Keratinocyte (primary cell): ENCODE data around the gene THRB. TPM values are rescaled to one million over a fixed set of nuclear protein-coding genes. Genes with fewer than 3 reads are reported as not detected.

Source experiments
- DNase-seq: peaks from one replicate; pipeline ENCODE4 v3.0.0-alpha.2; 2011; ENCODE audit warnings: low read depth, missing footprints, low spot score
- FAIRE-seq: peaks from 2 replicates; lab custom pipeline; 2011; peaks lifted over from hg19 to GRCh38; lab: Jason Lieb, UNC
- H2AFZ ChIP-seq: 2 replicates; pipeline ENCODE4 v1.6.0; 2012; ENCODE audit warnings: low read length, control low read depth, inconsistent platforms; ENCODE audit not compliant: control insufficient read depth
- H3K27ac ChIP-seq: 2 replicates; pipeline ENCODE4 v1.5.1; 2011; ENCODE audit warnings: low read length; ENCODE audit not compliant: control insufficient read depth, insufficient read depth
- H3K27me3 ChIP-seq: 3 replicates; pipeline ENCODE4 v1.6.0; 2011; ENCODE audit warnings: low read length; ENCODE audit not compliant: control insufficient read depth, insufficient read depth; ENCODE audit errors: extremely low read depth
- H3K36me3 ChIP-seq, 2 experiments: 2 replicates in 1 of 2; 3 replicates in 1 of 2; pipeline ENCODE4 v1.5.1; 2011; ENCODE audit warnings: low read length in 2 of 2, mild to moderate bottlenecking in 1 of 2; ENCODE audit not compliant: control insufficient read depth in 2 of 2, insufficient read depth in 2 of 2; ENCODE audit errors: extremely low read depth in 1 of 2
- H3K4me1 ChIP-seq: 3 replicates; pipeline ENCODE4 v1.5.1; 2011; ENCODE audit warnings: low read length; ENCODE audit not compliant: control insufficient read depth, insufficient read depth; ENCODE audit errors: extremely low read depth
- H3K4me2 ChIP-seq: 3 replicates; pipeline ENCODE4 v1.6.0; 2011; ENCODE audit warnings: low read depth, low read length; ENCODE audit not compliant: control insufficient read depth, insufficient read depth; ENCODE audit errors: extremely low read depth
- H3K4me3 ChIP-seq, 3 experiments: fragments of 200-600 bp in 1 of 3; sonication (generic) in 1 of 3; 2 replicates in 2 of 3; 3 replicates in 1 of 3; pipeline ENCODE4 v1.5.1; 2011 to 2016; ENCODE audit warnings: low read length in 3 of 3, mild to moderate bottlenecking in 3 of 3, control low read depth in 2 of 3, inconsistent platforms in 1 of 3, low read depth in 1 of 3, mixed read lengths in 1 of 3, mixed run types in 1 of 3, moderate library complexity in 1 of 3; ENCODE audit not compliant: control insufficient read depth in 2 of 3, insufficient read depth in 2 of 3; ENCODE audit errors: extremely low read depth in 1 of 3
- H3K79me2 ChIP-seq: 2 replicates; pipeline ENCODE4 v1.6.0; 2012; ENCODE audit warnings: low read length; ENCODE audit not compliant: control insufficient read depth, insufficient read depth
- H3K9ac ChIP-seq: 3 replicates; pipeline ENCODE4 v1.6.0; 2011; ENCODE audit warnings: low read length; ENCODE audit not compliant: control insufficient read depth, insufficient read depth; ENCODE audit errors: extremely low read depth
- H3K9me1 ChIP-seq: 3 replicates; pipeline ENCODE4 v1.6.0; 2011; ENCODE audit warnings: low read length; ENCODE audit not compliant: control insufficient read depth, insufficient read depth; ENCODE audit errors: extremely low read depth
- H3K9me3 ChIP-seq: 2 replicates; pipeline ENCODE4 v1.5.1; 2012; ENCODE audit warnings: low read depth, low read length; ENCODE audit not compliant: control insufficient read depth
- H4K20me1 ChIP-seq: 3 replicates; pipeline ENCODE4 v1.6.0; 2011; ENCODE audit warnings: low read length; ENCODE audit not compliant: control insufficient read depth, insufficient read depth; ENCODE audit errors: extremely low read depth
- EZH2 ChIP-seq: IDR thresholded peaks from one replicate; pipeline ENCODE4 v1.6.1; 2012; ENCODE audit warnings: inconsistent platforms, mild to moderate bottlenecking, low read length, moderate library complexity
- dilution Hi-C: fragments of 300-500 bp; cut with MboI; formaldehyde crosslinking; loops from one replicate; pipeline ENCODE4 v1.7.0; 2020; ENCODE audit warnings: low sequenced_read_pairs; ENCODE audit not compliant: extremely low pct_ligation_motif_present
- polyA plus RNA-seq, 5 experiments: library from polyadenylated mRNA; depleted of rRNA in 3 of 5; stranded (reverse) in 3 of 5; stranded (forward) in 1 of 5; unstranded in 1 of 5; fragments of >200 nt; gene quantifications; 1 replicate in 1 of 5; 2 replicates in 3 of 5; 3 replicates in 1 of 5; pipeline versions ENCODE4 v1.2.1 to v1.2.3, GENCODE V29; 2011 to 2012; ENCODE audit warnings: missing spikeins in 2 of 5, low read depth in 1 of 5, low replicate concordance in 1 of 5
- TF ChIP-seq, protein P1 (sequence below), 3 experiments: IDR thresholded peaks in 1 of 3; conservative IDR thresholded peaks in 1 of 3; optimal IDR thresholded peaks in 1 of 3; 2 replicates in 2 of 3; 3 replicates in 1 of 3; pipeline versions ENCODE3 to v1.5.1; 2011; ENCODE audit warnings: low read length in 3 of 3, mild to moderate bottlenecking in 3 of 3, moderate library complexity in 2 of 3, control low read depth in 1 of 3, inconsistent platforms in 1 of 3; ENCODE audit not compliant: insufficient read depth in 2 of 3; ENCODE audit errors: extremely low read depth in 1 of 3

Gene THRB
- polyA plus RNA-seq, 1 donor (not counting 4 experiments of a cell fraction or from before 2014, with no cell fraction given) = 2.6 TPM

GRCh38 chr3:24237971-24238706 is 256.5 kb downstream of the THRB start:
- no peaks in the 10 kb centered on the region for H3K9me1 ChIP-seq
- dilution Hi-C loops = no loop called here
- H3K79me2 ChIP-seq = no peaks in the 10 kb centered on the region
- H3K9me3 ChIP-seq = no peaks in the 10 kb centered on the region
- peak overlapping the region; percentile 17 for H3K27ac ChIP-seq
- no peaks in the 10 kb centered on the region for H3K27me3 ChIP-seq
- FAIRE-seq = peak; percentile 86
- H3K4me1 ChIP-seq = peaks cover 37% of the 10 kb centered on the region
- no peak overlapping the region for H3K9ac ChIP-seq
- H2AFZ ChIP-seq = no peak overlapping the region
- H3K36me3 ChIP-seq = no peaks in the 10 kb centered on the region
- H4K20me1 ChIP-seq = no peaks in the 10 kb centered on the region
- peak; percentile 88 for DNase-seq
- no peak overlapping the region for H3K4me3 ChIP-seq
- TF ChIP-seq, protein P1, sequence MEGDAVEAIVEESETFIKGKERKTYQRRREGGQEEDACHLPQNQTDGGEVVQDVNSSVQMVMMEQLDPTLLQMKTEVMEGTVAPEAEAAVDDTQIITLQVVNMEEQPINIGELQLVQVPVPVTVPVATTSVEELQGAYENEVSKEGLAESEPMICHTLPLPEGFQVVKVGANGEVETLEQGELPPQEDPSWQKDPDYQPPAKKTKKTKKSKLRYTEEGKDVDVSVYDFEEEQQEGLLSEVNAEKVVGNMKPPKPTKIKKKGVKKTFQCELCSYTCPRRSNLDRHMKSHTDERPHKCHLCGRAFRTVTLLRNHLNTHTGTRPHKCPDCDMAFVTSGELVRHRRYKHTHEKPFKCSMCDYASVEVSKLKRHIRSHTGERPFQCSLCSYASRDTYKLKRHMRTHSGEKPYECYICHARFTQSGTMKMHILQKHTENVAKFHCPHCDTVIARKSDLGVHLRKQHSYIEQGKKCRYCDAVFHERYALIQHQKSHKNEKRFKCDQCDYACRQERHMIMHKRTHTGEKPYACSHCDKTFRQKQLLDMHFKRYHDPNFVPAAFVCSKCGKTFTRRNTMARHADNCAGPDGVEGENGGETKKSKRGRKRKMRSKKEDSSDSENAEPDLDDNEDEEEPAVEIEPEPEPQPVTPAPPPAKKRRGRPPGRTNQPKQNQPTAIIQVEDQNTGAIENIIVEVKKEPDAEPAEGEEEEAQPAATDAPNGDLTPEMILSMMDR (optimal IDR thresholded peaks at IDR 0.05 in 1 of 3, IDR thresholded peaks at IDR 0.05 in 1 of 3, conservative IDR thresholded peaks at IDR 0.05 in 1 of 3; ENCODE audit: extremely low read depth in 1 of 3, insufficient read depth in 2 of 3, low read length in 3 of 3) = peak; percentile 65 to 88 (median 71)
- no peak for TF ChIP-seq EZH2
- H3K4me2 ChIP-seq = peak overlapping the region; percentile 14

DNA sequence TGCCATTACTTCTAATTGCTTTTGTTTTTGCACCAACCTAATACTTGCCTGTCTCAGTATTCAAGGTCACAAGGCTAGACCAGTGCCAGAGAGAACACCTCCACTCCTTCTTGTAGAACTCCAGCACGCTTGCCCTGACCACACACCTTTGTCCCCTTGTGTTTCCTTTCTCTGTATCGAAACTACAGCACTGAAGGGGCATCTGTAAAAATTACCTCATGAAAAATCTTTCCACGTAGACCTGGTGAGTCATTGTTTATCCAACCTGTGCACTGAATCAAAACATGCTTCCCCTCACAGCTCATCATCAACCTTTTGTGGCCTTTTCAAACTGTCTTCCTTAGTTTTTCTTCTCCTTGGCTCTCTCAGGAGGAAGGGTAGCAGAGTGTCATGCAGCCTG is 259.5 kb downstream of the THRB start:
- Histone ChIP-seq H3K36me3 (no peaks in the 10 kb centered on the region), H3K27me3 (no peaks in the 10 kb centered on the region), H3K4me3 (no peak overlapping the region), H3K4me1 (peaks cover 21% of the 10 kb centered on the region), H3K9me3 (no peaks in the 10 kb centered on the region), H3K9me1 (no peaks in the 10 kb centered on the region), H3K4me2 (no peak overlapping the region), H2AFZ (no peak overlapping the region), H3K9ac (no peak overlapping the region), H3K79me2 (no peaks in the 10 kb centered on the region), H4K20me1 (no peaks in the 10 kb centered on the region), H3K27ac (no peak overlapping the region)
- dilution Hi-C loops = no loop called here
- DNase-seq (no peak), FAIRE-seq (peak; percentile 73)
- TF ChIP-seq EZH2 = no peak
- TF ChIP-seq, protein P1 (optimal IDR thresholded peaks at IDR 0.05 in 1 of 3, IDR thresholded peaks at IDR 0.05 in 1 of 3, conservative IDR thresholded peaks at IDR 0.05 in 1 of 3; ENCODE audit: extremely low read depth in 1 of 3, insufficient read depth in 2 of 3, low read length in 3 of 3) = no peak
